MM.1S (cell line): ENCODE data around the gene PLXDC2.

Source experiments
- DNase-seq: peaks from one replicate; pipeline ENCODE4 v3.0.0-alpha.2; 2015
- H2AFZ ChIP-seq: fragments of 300-600 bp; sonication (generic); 2 replicates; pipeline ENCODE4 v1.6.0; 2016; ENCODE audit warnings: antibody characterized with exemption, low read length
- H3F3A ChIP-seq: fragments of 300-600 bp; sonication (generic); 2 replicates; pipeline ENCODE4 v1.6.1; 2016; ENCODE audit warnings: mild to moderate bottlenecking, antibody characterized with exemption, low read length, moderate library complexity, mixed read lengths; ENCODE audit not compliant: insufficient read depth
- H3K27ac ChIP-seq: fragments of 300-600 bp; sonication (generic); 2 replicates; pipeline ENCODE4 v1.5.1; 2016; ENCODE audit warnings: mild to moderate bottlenecking, low read length
- H3K27me3 ChIP-seq: fragments of 300-600 bp; sonication (generic); replicated peaks from 2 replicates; pipeline ENCODE4 v1.6.0; 2016; ENCODE audit warnings: low read length; ENCODE audit not compliant: insufficient read depth
- H3K36me3 ChIP-seq: fragments of 300-600 bp; sonication (generic); replicated peaks from 2 replicates; pipeline ENCODE4 v1.6.1; 2016; ENCODE audit warnings: mild to moderate bottlenecking, low read length, mixed read lengths; ENCODE audit not compliant: insufficient read depth
- H3K4me1 ChIP-seq: fragments of 300-600 bp; sonication (generic); 2 replicates; pipeline ENCODE4 v1.6.1; 2016; ENCODE audit warnings: low read length, mixed read lengths
- H3K4me2 ChIP-seq: fragments of 300-600 bp; sonication (generic); 2 replicates; pipeline ENCODE4 v1.6.0; 2016; ENCODE audit warnings: low read depth, low read length
- H3K4me3 ChIP-seq: fragments of 300-600 bp; sonication (generic); 2 replicates; pipeline ENCODE4 v1.5.1; 2016; ENCODE audit warnings: low read length, mixed read lengths
- H3K79me2 ChIP-seq: fragments of 300-600 bp; sonication (generic); 2 replicates; pipeline ENCODE4 v1.6.1; 2016; ENCODE audit warnings: mixed run types, low read length, mixed read lengths
- H3K9ac ChIP-seq: fragments of 300-600 bp; sonication (generic); 2 replicates; pipeline ENCODE4 v1.6.1; 2016; ENCODE audit warnings: low read length, mixed read lengths
- H3K9me2 ChIP-seq: fragments of 300-600 bp; sonication (generic); replicated peaks from 2 replicates; pipeline ENCODE4 v1.6.1; 2016; ENCODE audit warnings: mild to moderate bottlenecking, low read length, mixed read lengths; ENCODE audit not compliant: insufficient read depth
- H3K9me3 ChIP-seq: fragments of 300-600 bp; sonication (generic); replicated peaks from 2 replicates; pipeline ENCODE4 v1.6.1; 2016; ENCODE audit warnings: mild to moderate bottlenecking, low read length, mixed read lengths; ENCODE audit not compliant: insufficient read depth
- H4K20me1 ChIP-seq: fragments of 300-600 bp; sonication (generic); 2 replicates; pipeline ENCODE4 v1.6.1; 2016; ENCODE audit warnings: mild to moderate bottlenecking, low read length, moderate library complexity, mixed read lengths; ENCODE audit not compliant: insufficient read depth
- EZH2 ChIP-seq: fragments of 300-600 bp; sonication (generic); optimal IDR thresholded peaks from 2 replicates; pipeline ENCODE3; 2017; ENCODE audit warnings: low read depth, mild to moderate bottlenecking, antibody characterized with exemption, low read length, mixed read lengths
- EZH2phosphoT487 ChIP-seq: fragments of 300-600 bp; sonication (generic); IDR thresholded peaks from 2 replicates; pipeline ENCODE4 v1.6.1; 2018; ENCODE audit warnings: antibody characterized with exemption, low read length
- TF ChIP-seq, protein P1 (sequence below): fragments of 300-600 bp; sonication (generic); IDR thresholded peaks from 2 replicates; pipeline ENCODE4 v1.5.1; 2016; ENCODE audit warnings: antibody characterized with exemption, low read length, mixed read lengths

PLXDC2 gene

DNA sequence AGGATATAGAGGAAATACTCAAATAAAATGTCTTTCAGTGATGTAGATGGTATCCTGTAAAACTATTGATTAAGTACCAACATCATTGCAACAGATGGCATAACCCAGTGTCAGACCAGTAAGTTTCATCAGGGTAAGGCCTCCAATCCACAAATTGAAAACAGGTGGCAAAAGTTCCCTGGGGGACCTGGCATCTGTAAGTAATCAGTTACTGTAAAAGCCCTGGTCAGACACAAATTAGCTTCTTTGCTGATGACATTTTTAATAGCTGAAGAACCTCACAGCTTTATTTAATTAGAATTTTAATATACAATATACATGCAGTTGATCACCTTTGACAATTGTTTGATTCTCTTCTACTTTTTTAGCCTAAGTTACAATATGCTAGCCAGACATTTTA lies 152.5 kb downstream of the PLXDC2 start:
- H2AFZ ChIP-seq: no peak overlapping the region
- H3K79me2 ChIP-seq: no peaks in the 10 kb centered on the region
- H3F3A ChIP-seq: no peaks in the 10 kb centered on the region
- H3K27ac ChIP-seq: no peak overlapping the region
- no peaks in the 10 kb centered on the region for H3K27me3 ChIP-seq
- H3K9ac ChIP-seq: no peak overlapping the region
- TF ChIP-seq, protein P1, sequence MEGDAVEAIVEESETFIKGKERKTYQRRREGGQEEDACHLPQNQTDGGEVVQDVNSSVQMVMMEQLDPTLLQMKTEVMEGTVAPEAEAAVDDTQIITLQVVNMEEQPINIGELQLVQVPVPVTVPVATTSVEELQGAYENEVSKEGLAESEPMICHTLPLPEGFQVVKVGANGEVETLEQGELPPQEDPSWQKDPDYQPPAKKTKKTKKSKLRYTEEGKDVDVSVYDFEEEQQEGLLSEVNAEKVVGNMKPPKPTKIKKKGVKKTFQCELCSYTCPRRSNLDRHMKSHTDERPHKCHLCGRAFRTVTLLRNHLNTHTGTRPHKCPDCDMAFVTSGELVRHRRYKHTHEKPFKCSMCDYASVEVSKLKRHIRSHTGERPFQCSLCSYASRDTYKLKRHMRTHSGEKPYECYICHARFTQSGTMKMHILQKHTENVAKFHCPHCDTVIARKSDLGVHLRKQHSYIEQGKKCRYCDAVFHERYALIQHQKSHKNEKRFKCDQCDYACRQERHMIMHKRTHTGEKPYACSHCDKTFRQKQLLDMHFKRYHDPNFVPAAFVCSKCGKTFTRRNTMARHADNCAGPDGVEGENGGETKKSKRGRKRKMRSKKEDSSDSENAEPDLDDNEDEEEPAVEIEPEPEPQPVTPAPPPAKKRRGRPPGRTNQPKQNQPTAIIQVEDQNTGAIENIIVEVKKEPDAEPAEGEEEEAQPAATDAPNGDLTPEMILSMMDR: no peak
- TF ChIP-seq EZH2phosphoT487 (no peak), EZH2 (no peak)
- no peak overlapping the region for H3K4me3 ChIP-seq
- DNase-seq: no peak
- H4K20me1 ChIP-seq: no peaks in the 10 kb centered on the region
- no peaks in the 10 kb centered on the region for H3K36me3 ChIP-seq
- H3K4me2 ChIP-seq: no peak overlapping the region
- H3K4me1 ChIP-seq: no peaks in the 10 kb centered on the region
- H3K9me3 ChIP-seq: no peaks in the 10 kb centered on the region
- no peaks in the 10 kb centered on the region for H3K9me2 ChIP-seq

DNA sequence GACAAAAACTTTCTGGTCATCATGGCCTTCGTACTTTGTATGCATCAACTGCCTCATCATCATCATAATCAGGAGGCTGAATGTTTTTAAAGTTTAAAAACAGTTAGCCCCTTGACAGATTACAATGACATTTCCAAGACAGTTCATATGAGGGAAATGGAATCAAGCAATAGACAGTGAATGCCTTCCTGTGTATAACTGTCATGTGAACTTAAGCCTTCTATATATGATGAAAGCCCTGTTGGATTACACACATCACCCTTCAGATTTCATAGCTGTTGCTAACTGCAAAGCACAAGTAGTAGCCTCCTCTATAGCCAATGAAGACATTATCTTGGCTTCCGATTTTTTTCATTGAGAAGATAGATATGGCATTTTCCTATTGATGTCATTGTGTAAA lies 154.0 kb downstream of the PLXDC2 start:
- TF ChIP-seq, protein P1: no peak
- no peak for TF ChIP-seq EZH2
- TF ChIP-seq EZH2phosphoT487: no peak
- H3K36me3 ChIP-seq: no peaks in the 10 kb centered on the region
- no peak overlapping the region for H3K27ac ChIP-seq
- no peaks in the 10 kb centered on the region for H3K27me3 ChIP-seq
- no peaks in the 10 kb centered on the region for H3K9me2 ChIP-seq
- H2AFZ ChIP-seq: no peak overlapping the region
- no peak overlapping the region for H3K4me2 ChIP-seq
- no peaks in the 10 kb centered on the region for H3K4me1 ChIP-seq
- no peak for DNase-seq
- no peak overlapping the region for H3K4me3 ChIP-seq
- no peaks in the 10 kb centered on the region for H3K79me2 ChIP-seq
- no peaks in the 10 kb centered on the region for H4K20me1 ChIP-seq
- H3K9me3 ChIP-seq: no peaks in the 10 kb centered on the region
- no peak overlapping the region for H3K9ac ChIP-seq
- H3F3A ChIP-seq: no peaks in the 10 kb centered on the region

DNA sequence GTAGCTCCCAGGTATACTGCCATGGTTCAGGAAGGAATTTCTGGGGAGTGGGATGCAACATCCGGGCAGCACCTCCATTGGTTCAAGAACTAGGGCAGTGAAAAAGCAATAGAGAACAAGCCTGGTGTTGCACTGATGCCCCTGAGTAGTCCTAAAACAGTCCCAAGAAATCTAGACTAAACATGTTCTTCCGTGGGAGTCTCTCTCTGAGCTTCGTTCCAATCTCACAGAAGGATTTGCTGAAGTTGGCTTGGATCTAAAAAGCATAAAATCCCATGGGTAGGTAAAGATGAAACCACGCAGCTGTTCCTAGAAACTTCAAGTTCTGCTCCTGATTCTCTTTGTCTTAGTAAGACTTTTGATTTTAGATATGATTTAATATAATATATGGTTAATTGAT lies 154.5 kb downstream of the PLXDC2 start:
- Histone ChIP-seq H3K4me1 (no peaks in the 10 kb centered on the region), H2AFZ (no peak overlapping the region), H3K79me2 (no peaks in the 10 kb centered on the region), H3F3A (no peaks in the 10 kb centered on the region), H3K27me3 (no peaks in the 10 kb centered on the region), H3K9me2 (no peaks in the 10 kb centered on the region), H3K9me3 (no peaks in the 10 kb centered on the region), H4K20me1 (no peaks in the 10 kb centered on the region), H3K4me2 (no peak overlapping the region), H3K9ac (no peak overlapping the region), H3K4me3 (no peak overlapping the region), H3K27ac (no peak overlapping the region), H3K36me3 (no peaks in the 10 kb centered on the region)
- DNase-seq: no peak
- TF ChIP-seq EZH2phosphoT487: no peak
- TF ChIP-seq, protein P1: no peak
